ENCODE data around the gene FAM53C.
"Not testable (repeated sequence)": the region's sequence is repeated elsewhere in the genome, so short reads cannot be mapped to it uniquely, and the experiment has no call there.

FAM53C gene

DNA sequence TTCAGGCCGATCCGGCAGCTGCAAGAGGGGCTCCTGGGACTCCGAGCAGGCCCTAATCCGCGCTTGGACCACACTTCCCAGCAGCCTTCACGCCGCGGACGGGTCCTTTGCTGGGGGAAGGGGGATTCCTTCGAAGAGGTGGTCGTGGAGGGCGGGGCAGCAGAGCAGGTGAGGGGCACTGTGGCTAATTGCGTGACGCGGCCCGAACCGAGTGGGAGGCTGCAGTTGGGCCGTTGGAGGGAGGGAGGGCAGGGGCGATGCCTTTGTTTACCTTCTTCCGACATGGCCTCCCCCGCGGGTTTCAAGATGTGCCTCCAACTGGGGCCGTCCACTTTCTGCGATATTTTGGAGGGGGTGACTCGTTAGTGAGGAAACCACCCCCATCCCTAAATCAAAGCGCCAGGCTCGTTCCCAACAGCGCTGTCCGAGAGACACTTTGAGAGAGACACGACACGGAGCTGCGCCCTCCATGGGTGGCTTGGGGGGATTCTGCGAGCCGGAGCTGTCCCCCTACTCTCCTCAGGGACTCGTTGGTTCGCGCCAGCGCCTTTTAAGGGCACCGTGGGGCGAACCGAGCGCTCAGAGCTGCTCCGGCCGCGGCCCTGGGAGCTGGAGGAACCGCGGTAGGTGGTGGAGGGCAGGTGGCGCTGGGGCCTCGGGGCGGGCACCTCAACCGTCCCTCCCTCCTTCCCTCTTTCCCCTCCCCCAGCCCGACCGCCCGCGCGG, at the start of gene FAM53C:
Gene FAM53C (plus strand): TSS at position 582 of the 726 bp plus-strand sequence. CDS start 3,070 bp downstream, outside the sequence.
- DNase-seq, result peak; percentile 96

GRCh38 chr5:138289296-138289695, 48.8 kb upstream of the FAM53C start:
- no peak for DNase-seq

- DNase-seq, result no peak
These were observed 34.7 kb upstream of the FAM53C start for GRCh38 chr5:138303372-138303771.

DNA sequence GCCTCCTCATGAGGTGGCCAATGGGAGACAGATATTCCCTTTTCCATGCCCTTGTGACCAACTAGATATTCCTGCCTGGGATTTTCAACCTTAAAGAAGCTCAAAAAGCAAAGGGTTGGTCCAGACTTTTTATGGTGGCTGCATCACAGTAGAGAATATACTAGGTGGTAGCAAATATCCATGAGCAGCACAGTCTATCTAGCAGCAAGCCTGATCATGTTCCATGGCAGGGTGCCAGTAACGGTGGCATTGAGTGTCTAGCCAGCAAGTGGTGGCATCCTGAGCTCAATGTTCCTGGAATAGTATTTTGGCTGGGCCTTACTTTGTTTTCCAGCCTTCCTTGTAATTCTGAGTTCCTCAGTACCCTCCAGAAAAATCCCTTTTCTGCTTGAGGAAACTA, 32.3 kb upstream of the FAM53C start:
- peak; percentile 92 for DNase-seq

DNA sequence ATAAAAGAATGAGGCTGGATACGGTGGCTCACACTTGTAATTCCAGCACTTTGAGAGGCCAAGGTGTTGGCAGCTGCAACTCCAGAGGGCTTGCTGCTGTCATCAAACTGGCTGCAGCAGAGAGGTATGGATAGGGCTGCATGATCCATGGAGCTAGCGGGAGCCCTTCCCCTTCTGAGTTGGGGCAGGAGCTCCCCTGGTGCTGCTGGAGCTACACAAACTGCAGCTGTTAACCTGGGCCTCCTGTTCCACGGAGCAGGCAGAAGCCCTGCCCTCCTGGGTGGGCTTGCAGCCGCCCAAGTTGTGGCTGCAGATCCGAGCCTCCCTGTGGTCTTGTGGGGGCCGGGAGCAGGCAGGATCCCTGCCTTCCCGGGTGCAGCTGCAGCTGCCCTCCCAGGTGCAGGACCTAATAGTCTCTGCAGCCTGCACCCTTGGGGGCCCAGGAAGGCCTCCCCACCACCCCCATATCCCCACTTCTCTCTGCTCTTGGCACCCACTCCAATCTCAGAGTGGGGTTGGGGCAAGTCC, 22.3 kb upstream of the FAM53C start:
- DNase-seq, result no peak

- DNase-seq, result no peak
These were observed 21.7 kb upstream of the FAM53C start for GRCh38 chr5:138316355-138316754.

GRCh38 chr5:138318211-138318610, 19.9 kb upstream of the FAM53C start:
- not testable (repeated sequence) for DNase-seq

DNA sequence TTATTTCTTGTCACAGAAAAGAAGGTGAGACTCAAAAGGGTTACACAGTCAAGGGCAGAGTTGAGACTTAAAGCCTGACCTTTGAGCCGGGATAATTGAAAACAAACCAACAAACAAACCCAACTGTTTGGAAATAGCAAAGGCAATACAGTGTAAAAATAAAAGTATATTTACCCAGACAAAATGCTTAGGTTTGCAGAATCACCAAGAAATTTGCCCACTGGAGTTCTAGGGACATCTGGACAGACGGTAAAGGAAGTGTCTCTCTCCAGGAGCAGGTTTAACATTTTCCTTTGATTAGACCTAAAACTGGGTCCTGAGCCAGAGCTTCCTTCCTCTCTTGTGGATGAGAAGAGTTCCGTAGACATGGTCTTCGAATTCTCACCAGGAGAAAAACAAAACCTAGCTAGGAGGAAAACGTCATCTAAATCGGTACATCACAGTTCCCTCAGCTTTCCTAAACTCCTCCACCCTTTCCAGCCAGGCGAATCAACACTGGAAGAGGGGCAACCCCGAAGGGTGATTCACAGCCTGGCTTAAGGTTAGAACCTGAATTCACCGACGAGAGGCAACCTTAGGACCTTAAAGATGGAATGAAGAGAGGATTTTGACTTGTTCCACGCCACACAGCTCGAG, 7.1 kb upstream of the FAM53C start:
- DNase-seq, result no peak

- DNase-seq, result peak; percentile 100
These were observed 6.4 kb upstream of the FAM53C start, which contains the start of gene CDC25C for GRCh38 chr5:138331449-138332368. CDC25C (minus strand) TSS chr5:138331804; CDS start chr5:138331180, 624 bp downstream.

GRCh38 chr5:138334867-138335447, 3.1 kb upstream of the FAM53C start:
- no peak for DNase-seq

DNA sequence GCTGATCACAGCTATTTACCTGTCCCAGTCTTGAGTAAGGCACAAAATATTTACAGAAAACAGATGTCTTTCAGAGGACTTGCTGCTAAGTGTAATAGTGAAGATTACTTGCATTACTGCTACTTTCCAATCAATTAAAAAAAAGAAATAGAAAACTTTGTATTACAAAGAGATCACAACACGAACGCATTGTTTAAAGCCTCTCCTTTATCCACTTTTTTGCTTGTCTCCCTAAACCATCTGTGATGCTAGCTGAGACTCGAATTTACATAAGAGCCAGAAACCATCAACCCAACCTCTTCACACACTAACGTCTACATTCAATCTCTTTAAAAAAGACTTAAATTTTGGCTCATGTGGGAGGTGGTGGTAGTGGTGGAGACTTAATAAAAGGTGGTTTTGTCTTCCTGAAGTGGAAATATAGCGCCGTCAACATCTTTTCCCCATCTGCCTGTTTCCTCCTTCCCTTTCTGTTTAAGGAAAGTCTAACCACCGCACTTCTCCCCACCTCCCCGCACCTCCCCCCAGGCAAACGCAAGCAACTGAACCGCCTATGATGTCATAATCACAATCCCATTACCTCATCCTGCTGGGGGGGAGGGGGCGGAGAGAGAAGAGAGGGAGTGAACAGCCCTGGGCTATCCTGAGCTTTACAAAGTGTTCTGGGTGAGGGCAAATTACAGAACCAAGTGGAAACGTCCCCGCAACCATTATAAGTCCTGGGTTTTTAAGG, 948 bp upstream of the FAM53C start:
- DNase-seq, result peak; percentile 90

DNA sequence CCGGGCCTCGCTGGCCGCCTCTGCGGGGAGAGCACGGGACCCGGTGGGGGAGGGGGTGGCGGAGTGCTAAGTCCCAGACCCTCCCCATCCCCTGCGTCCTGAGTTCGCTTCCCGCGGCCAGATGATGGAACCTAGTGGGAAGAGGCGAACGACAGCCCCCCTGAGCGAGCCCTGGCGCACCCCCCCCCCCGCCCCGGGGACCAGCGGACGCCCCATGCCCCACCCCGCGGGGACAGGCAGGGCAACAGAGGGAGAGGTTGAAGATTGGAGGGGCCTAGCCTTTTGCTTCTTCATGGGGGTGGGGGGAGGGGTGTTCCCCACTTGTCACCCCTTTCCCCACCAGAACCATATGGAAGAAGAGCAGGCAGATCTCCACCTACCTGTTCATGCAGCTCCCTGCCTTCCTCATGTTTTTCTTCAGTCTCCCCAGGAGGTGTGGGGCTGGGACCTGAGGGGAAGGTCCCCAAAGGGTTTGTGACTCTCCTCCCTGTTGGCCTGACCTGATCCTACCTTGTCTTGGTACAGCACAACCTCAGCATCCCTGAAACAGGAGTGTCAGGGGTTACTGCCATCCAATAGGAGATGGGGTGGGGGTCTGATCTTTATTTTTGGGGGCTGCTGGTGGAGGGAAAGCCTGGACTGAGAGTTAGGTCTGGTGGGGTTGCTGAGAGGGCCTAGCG, 485 bp downstream of the FAM53C start:
- no peak for DNase-seq

DNA sequence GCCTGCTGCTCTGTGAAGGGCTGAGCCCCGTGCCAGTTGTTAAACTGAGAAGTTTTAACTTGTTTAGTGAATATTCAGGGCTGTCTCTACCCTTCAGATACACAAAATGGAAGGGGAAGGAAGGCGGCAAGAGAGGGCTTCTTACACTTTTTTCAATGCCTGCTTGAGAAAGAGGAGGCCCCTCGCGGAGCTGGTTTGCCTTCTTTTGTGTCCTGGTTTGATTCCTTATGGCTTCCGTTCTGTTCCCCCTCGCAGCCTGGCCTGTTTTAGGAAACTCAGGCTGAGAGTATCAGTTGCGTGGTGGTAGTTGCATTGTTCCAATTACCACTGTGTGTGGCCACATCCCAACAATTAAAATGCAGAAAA, 1.0 kb downstream of the FAM53C start:
- peak; percentile 34 for DNase-seq

DNA sequence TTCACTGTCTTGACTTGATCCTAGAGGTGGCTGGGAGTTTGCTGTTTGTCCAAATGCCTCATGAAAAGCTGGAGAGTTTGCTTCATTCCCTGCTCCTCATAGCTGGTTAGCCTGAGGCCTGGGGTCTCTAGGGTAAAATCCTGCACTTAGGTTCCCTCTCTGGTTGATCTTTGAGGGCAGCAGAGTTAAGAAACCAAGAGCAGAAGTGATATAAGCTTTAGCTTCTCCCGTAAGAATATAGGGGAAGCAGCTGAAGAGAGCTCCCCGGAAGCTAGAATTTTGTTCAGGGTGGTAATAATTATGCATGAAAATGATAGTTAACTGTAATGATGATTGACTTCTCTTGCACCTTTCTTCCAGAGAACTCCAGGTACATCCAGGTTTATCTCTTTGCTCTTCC, 1.4 kb downstream of the FAM53C start:
- DNase-seq, result peak; percentile 54

DNA sequence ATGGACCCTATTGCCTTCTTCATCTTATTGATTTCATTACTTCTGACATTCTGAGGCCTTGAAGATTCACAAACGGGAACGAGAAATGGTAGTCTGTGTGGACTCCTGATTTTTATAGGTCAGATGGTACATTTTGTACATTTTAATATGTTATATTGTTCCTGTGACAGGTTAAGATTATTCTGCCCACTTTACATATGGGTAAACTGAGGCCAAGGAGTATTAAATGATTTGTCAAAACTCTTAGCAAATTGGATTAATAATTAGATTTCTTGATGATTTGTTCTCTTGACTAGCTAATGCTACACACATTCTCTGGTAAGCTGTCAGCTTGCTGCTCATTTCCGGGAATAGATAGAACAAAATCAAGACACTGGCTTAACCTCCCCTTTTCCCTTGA, 1.9 kb downstream of the FAM53C start:
- DNase-seq, result no peak

DNA sequence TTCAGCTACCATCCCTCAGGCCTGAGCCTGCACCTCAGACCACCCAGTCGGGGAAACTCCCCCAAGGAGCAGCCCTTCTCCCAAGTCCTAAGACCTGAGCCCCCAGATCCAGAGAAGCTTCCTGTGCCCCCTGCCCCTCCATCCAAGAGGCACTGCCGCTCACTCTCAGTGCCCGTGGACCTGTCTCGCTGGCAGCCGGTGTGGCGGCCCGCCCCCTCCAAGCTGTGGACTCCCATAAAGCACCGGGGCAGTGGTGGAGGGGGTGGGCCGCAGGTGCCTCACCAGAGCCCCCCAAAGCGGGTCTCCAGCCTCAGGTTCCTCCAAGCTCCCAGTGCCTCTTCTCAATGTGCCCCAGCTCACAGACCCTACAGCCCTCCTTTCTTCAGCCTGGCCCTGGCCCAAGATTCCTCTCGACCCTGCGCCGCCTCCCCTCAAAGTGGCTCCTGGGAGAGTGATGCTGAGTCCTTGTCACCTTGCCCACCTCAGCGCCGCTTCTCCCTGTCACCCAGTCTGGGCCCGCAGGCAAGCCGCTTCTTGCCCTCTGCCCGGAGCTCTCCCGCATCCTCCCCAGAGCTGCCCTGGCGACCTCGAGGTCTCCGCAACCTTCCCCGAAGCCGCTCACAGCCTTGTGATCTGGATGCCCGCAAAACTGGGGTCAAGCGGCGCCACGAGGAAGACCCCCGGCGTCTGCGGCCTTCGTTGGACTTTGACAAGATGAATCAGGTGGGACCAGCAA, 7.0 kb downstream of the FAM53C start:
- no peak for DNase-seq

- no peak for DNase-seq
These were observed 8.8 kb downstream of the FAM53C start for GRCh38 chr5:138346889-138347288.

GRCh38 chr5:138349852-138350562, 11.9 kb downstream of the FAM53C start:
- no peak for DNase-seq

- DNase-seq, result no peak
These were observed 12.5 kb downstream of the FAM53C start for GRCh38 chr5:138350563-138350890.

DNA sequence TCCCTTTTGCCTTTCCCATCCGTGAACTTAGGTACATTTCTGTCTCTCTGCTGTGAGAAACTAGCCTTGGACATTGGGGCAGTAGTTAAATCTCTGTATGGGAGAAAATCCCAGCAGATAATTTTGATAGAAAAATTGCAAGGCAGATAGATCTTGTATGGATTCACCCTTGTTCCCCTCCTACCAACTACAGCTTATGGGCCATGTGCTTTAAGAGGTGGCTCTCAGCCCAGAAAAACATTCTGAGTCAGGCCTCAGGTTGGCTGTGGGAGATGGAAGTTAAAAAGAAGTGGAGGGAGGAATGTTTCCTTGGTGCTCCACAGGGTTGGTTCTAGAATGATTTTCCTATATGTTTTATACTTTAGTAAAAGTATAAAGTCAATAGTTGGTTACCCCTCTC, 13.0 kb downstream of the FAM53C start:
- no peak for DNase-seq

All from hematopoietic multipotent progenitor cell treated with erythropoietin and hydrocortisone succinate and interleukin-3 and kit ligand, for 4 days (in vitro differentiated cells).